Heart left ventricle (tissue), 16 donors: ENCODE data around the gene OR10G2. TPM values are rescaled to one million over a fixed set of nuclear protein-coding genes. Genes with fewer than 3 reads are reported as not detected.

Source experiments
- ATAC-seq, 4 donors: fragments of 200-7000 bp; cut with Tn5 transposase; one replicate each; pipeline ENCODE4 v1.9.1; 2020 to 2022; ENCODE audit warnings: moderate library complexity in 4 of 4, mild to moderate bottlenecking in 3 of 4, moderate number of reproducible peaks in 1 of 4
- DNase-seq, 5 donors: peaks; one replicate each; pipeline ENCODE4 v3.0.0-alpha.2; 2020
- H3K27ac ChIP-seq, 12 donors: fragments of 200-600 bp; sonication (generic) in 4 of 12; one replicate each; pipeline versions ENCODE4 v1.5.0 to v1.8.0; 2016 to 2022; ENCODE audit warnings: mild to moderate bottlenecking in 2 of 12
- H3K27me3 ChIP-seq, 9 donors: fragments of 200-600 bp; sonication (generic) in 2 of 9; one replicate each; pipeline versions ENCODE4 v1.5.1 to v1.8.0; 2016 to 2022; ENCODE audit warnings: mild to moderate bottlenecking in 3 of 9
- H3K36me3 ChIP-seq, 9 donors: fragments of 200-600 bp; sonication (generic) in 2 of 9; one replicate each; pipeline versions ENCODE4 v1.5.0 to v1.8.0; 2018 to 2022; ENCODE audit warnings: mild to moderate bottlenecking in 2 of 9
- H3K4me1 ChIP-seq, 12 donors: fragments of 200-600 bp; sonication (generic) in 4 of 12; one replicate each; pipeline versions ENCODE4 v1.5.0 to v1.8.0; 2016 to 2022; ENCODE audit warnings: mild to moderate bottlenecking in 3 of 12
- H3K4me3 ChIP-seq, 12 donors: fragments of 200-600 bp; sonication (generic) in 4 of 12; one replicate each; pipeline versions ENCODE4 v1.5.0 to v1.8.0; 2017 to 2022; ENCODE audit warnings: mild to moderate bottlenecking in 9 of 12, moderate library complexity in 4 of 12
- H3K9me3 ChIP-seq, 12 donors: fragments of 200-600 bp; sonication (generic) in 4 of 12; one replicate each; pipeline versions ENCODE4 v1.5.0 to v1.8.0; 2016 to 2022; ENCODE audit warnings: mild to moderate bottlenecking in 1 of 12
- POLR2A ChIP-seq, 2 donors: fragments of 450-650 bp; IDR thresholded peaks; one replicate each; pipeline ENCODE4 v1.6.1; 2017; ENCODE audit warnings: antibody characterized with exemption in 2 of 2, mild to moderate bottlenecking in 2 of 2, moderate library complexity in 2 of 2
- WGBS, 4 donors: extraction: QIAGEN DNeasy Blood & Tissue Kit in 2 of 4; methylation state at CpG; one replicate each; pipeline versions ENCODE4 v1.1.5 to v1.1.7; 2013 to 2018; 5-methylcytosine and 5-hydroxymethylcytosine counted together
- intact Hi-C, 10 donors: fragments of 100-400 bp; cut with DNase I; formaldehyde crosslinking; loops; one replicate each; pipeline versions ENCODE4 v1.11.1 to v1.14.2; 2022
- polyA plus RNA-seq, 2 donors: library from polyadenylated mRNA; stranded (reverse); fragments of 200-250 nt; gene quantifications; one replicate each; pipeline ENCODE4 v1.2.3, GENCODE V29; 2013
- total RNA-seq, 9 donors: library from RNA; depleted of rRNA in 2 of 9; stranded (reverse); fragments of >200 nt in 2 of 9; fragmentation: NEBNext Ultra II Directional in 3 of 9; extraction: Animal tissue kit (Norgen Biotek cat#: 25700) in 3 of 9; gene quantifications; one replicate each; pipeline versions ENCODE4 v1.1.0 to v1.2.4, GENCODE V29; 2016 to 2023
- TF ChIP-seq, protein P1 (sequence below), 12 donors: fragments of 200-600 bp; sonication (generic) in 4 of 12; IDR thresholded peaks; one replicate each; pipeline versions ENCODE4 v1.5.0 to v1.8.0; 2018 to 2022; ENCODE audit warnings: antibody characterized with exemption in 12 of 12, mild to moderate bottlenecking in 5 of 12
- donor health status: ischemic (EF 13 %, LVEDD 7.1; RV severe dilation, severe dysfunction).
- donor health status: healthy with polysubstance abuse.
- donor health status: DM: no; HTN: yes; CAD: no.
- donor health status: DM: no; HTN: no; CAD: no.
- donor health status: ischemic (EF 25% LVEDD 6.9; RV normal size, moderate dysfunction).
- donor health status: ischemic (EF 25% LVEDD 5.7; RV mildly dilated, moderate dysfunction).
- donor health status: healthy.
- donor health status: DM: yes; HTN: yes; CAD: no.
- donor health status: ischemic (EF 35%, LVEDD 5.7; RV mildly dilated, moderate dysfunction).
- donor health status: nonischemic (EF 11% LVEDD 7.7; RV severe dilation, severe dysfunction).
- donor health status: DM: yes; HTN: yes; CAD: no.
- donor health status: PGD.
- donor health status: ischemic (EF 29% LVEDD 5.4; RV normal size, mild dysfunction).
- donor health status: nonischemic (EF 23%, LVEDD 6.1; RV moderate dilation, normal function).

OR10G2 gene
- total and polyA plus RNA-seq, 11 donors = not detected

DNA sequence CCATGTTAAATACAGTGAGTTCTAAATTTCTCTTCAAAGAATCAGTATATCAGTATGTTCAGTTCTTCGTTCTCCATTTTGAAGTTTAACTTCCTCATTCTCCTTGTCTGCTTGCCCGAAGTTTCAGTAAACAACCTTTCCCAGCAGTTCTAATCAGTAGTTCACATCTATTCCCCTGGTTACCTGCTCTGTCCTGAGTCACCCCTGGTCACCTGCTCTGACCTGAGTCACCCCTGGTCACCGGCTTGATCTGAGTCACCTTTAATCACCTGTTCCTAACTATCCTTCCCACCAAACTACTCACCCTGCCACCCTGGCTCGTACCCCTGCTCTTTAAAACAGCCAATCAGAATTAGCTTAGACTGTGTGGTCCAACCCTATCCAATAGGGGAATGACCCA is 45.4 kb downstream of the OR10G2 start:
- no peaks in the 10 kb centered on the region for H3K36me3 ChIP-seq
- TF ChIP-seq, protein P1, sequence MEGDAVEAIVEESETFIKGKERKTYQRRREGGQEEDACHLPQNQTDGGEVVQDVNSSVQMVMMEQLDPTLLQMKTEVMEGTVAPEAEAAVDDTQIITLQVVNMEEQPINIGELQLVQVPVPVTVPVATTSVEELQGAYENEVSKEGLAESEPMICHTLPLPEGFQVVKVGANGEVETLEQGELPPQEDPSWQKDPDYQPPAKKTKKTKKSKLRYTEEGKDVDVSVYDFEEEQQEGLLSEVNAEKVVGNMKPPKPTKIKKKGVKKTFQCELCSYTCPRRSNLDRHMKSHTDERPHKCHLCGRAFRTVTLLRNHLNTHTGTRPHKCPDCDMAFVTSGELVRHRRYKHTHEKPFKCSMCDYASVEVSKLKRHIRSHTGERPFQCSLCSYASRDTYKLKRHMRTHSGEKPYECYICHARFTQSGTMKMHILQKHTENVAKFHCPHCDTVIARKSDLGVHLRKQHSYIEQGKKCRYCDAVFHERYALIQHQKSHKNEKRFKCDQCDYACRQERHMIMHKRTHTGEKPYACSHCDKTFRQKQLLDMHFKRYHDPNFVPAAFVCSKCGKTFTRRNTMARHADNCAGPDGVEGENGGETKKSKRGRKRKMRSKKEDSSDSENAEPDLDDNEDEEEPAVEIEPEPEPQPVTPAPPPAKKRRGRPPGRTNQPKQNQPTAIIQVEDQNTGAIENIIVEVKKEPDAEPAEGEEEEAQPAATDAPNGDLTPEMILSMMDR (IDR thresholded peaks at IDR 0.05) = no peak
- TF ChIP-seq POLR2A (IDR thresholded peaks at IDR 0.05) = no peak
- no peak overlapping the region for H3K4me3 ChIP-seq
- peaks cover 0 to 26% (median 17%) of the 10 kb centered on the region in 12 donors for H3K9me3 ChIP-seq
- ATAC-seq = no peak
- no peak for DNase-seq
- no peak overlapping the region for H3K27ac ChIP-seq
- intact Hi-C loops = no loop called here
- 72 to 82% (median 75%) methylated on average over 4 of the region's 4 CpGs for WGBS, 4 donors
- no peaks in the 10 kb centered on the region for H3K4me1 ChIP-seq
- peaks cover 0 to 4% (median 0%) of the 10 kb centered on the region in 9 donors for H3K27me3 ChIP-seq

Other genes with a start within 250 kb of the OR10G2 start
- gene CHD8, start 178.8 kb downstream of the OR10G2 start, total RNA-seq = 10 to 100 TPM; 24.7 to 56.9 (median 42.3) TPM
- 10 to 100 TPM; 19.0 to 21.2 TPM for gene CHD8, start 178.8 kb downstream of the OR10G2 start, polyA plus RNA-seq
- gene RAB2B, start 158.0 kb downstream of the OR10G2 start, total RNA-seq = 10 to 100 TPM; 13.3 to 24.5 (median 17.2) TPM
- 10 to 100 TPM in 1 of 2 donors, 1 to 10 TPM in 1; 7.0 to 12.6 TPM for gene RAB2B, start 158.0 kb downstream of the OR10G2 start, polyA plus RNA-seq
- 100 to 1,000 TPM in 1 of 9 donors, 10 to 100 TPM in 8; 51.1 to 100 (median 87.4) TPM for gene TOX4, start 157.7 kb downstream of the OR10G2 start, total RNA-seq
- 10 to 100 TPM; 16.2 to 59.7 TPM for gene TOX4, start 157.7 kb downstream of the OR10G2 start, polyA plus RNA-seq
- gene METTL3, start 123.6 kb downstream of the OR10G2 start, total RNA-seq = 10 to 100 TPM; 21.0 to 37.0 (median 25.2) TPM
- gene METTL3, start 123.6 kb downstream of the OR10G2 start, polyA plus RNA-seq = 10 to 100 TPM; 25.8 to 26.8 TPM
- gene SALL2, start 108.6 kb downstream of the OR10G2 start, total RNA-seq = 1 to 10 TPM; 2.5 to 9.4 (median 3.9) TPM
- 1 to 10 TPM; 1.4 to 1.8 TPM for gene SALL2, start 108.6 kb downstream of the OR10G2 start, polyA plus RNA-seq
- under 1 TPM in 1 of 9 donors, not detected in 8; 0.18 TPM for gene OR10G3, start 54.9 kb downstream of the OR10G2 start, total RNA-seq
- not detected for gene OR10G3, start 54.9 kb downstream of the OR10G2 start, polyA plus RNA-seq
- gene OR4E2, start 18.9 kb upstream of the OR10G2 start, total RNA-seq = not detected
- not detected for gene OR4E2, start 18.9 kb upstream of the OR10G2 start, polyA plus RNA-seq
- not detected for gene OR4E1, start 38.9 kb upstream of the OR10G2 start, total RNA-seq
- not detected for gene OR4E1, start 38.9 kb upstream of the OR10G2 start, polyA plus RNA-seq